A549 (cell line): ENCODE data around the gene OSCP1. TPM values are rescaled to one million over a fixed set of nuclear protein-coding genes. Genes with fewer than 3 reads are reported as not detected.
A peak's percentile ranks its signal among the peaks of the same experiment; 100 is the strongest.

ENCODE experiments used
- ATAC-seq, 2 experiments: fragments of 200-7000 bp in 1 of 2; fragments of >200 bp in 1 of 2; cut with Nextera tagmentation in 1 of 2; cut with Tn5 transposase in 1 of 2; 3 replicates each; pipeline versions ENCODE4 v1.8.0 to v1.9.1; 2018 to 2020; ENCODE audit warnings: mild to moderate bottlenecking in 1 of 2, moderate library complexity in 1 of 2
- CTCF ChIA-PET: fragments of 300-600 bp; sonication (Branson Sonifier 250); formaldehyde crosslinking; extraction: SDS; loops from one replicate; lab custom pipeline; 2021; ENCODE audit warnings: antibody characterized with exemption, inconsistent platforms; lab: Yijun Ruan, JAX
- POLR2A ChIA-PET: fragments of 350-600 bp; formaldehyde crosslinking; extraction: SDS; loops from one replicate; lab custom pipeline; 2021; ENCODE audit warnings: antibody characterized with exemption, inconsistent platforms; lab: Yijun Ruan, JAX
- DNase-seq, 2 experiments: peaks; one replicate each; pipeline versions ENCODE4 v3.0.0 to v3.0.0-alpha.2; 2011 to 2016; ENCODE audit warnings: low read depth in 1 of 2, low spot score in 1 of 2
- FAIRE-seq: peaks from 2 replicates; lab custom pipeline; 2011; peaks lifted over from hg19 to GRCh38; lab: Jason Lieb, UNC
- H3K27ac ChIP-seq, 2 experiments: fragments of >200 bp; sonication (Bioruptor Twin); formaldehyde crosslinking; 3 replicates each; pipeline ENCODE4 v1.5.1; 2016 to 2017
- H3K4me1 ChIP-seq: fragments of >200 bp; sonication (Bioruptor Twin); formaldehyde crosslinking; 3 replicates; pipeline ENCODE4 v1.6.1; 2016
- H3K4me2 ChIP-seq: fragments of >200 bp; sonication (Bioruptor Twin); formaldehyde crosslinking; 3 replicates; pipeline ENCODE4 v1.6.1; 2016
- H3K4me3 ChIP-seq: fragments of >200 bp; sonication (Bioruptor Twin); formaldehyde crosslinking; 3 replicates; pipeline ENCODE4 v1.5.1; 2016
- H3K9me3 ChIP-seq: fragments of >200 bp; sonication (Bioruptor Twin); formaldehyde crosslinking; 3 replicates; pipeline ENCODE4 v1.6.1; 2016
- BHLHE40 ChIP-seq: IDR thresholded peaks from 2 replicates; pipeline ENCODE4 v1.6.1; 2012; ENCODE audit warnings: low read depth, low read length, inconsistent platforms
- CHD2 ChIP-seq: fragments of 150-350 bp; IDR thresholded peaks from 2 replicates; pipeline ENCODE4 v1.6.1; 2014; ENCODE audit warnings: low read length; ENCODE audit not compliant: partially characterized antibody
- CHD4 ChIP-seq: fragments of 200-600 bp; sonication (generic); IDR thresholded peaks from 2 replicates; pipeline ENCODE4 v1.6.1; 2016; ENCODE audit warnings: antibody characterized with exemption, mild to moderate bottlenecking, borderline replicate concordance
- FOSB ChIP-seq: fragments of 250-450 bp; sonication (Bioruptor Pico); IDR thresholded peaks from 2 replicates; pipeline ENCODE4 v1.5.0; 2020; ENCODE audit warnings: mild to moderate bottlenecking, moderate library complexity
- FOSL2 ChIP-seq, 2 experiments: fragments of 450-650 bp in 1 of 2; fragments of >200 bp in 1 of 2; sonication (Bioruptor Twin) in 1 of 2; formaldehyde crosslinking; IDR thresholded peaks; 2 replicates each; pipeline versions ENCODE4 v1.5.0 to v1.6.1; 2016 to 2020; ENCODE audit warnings: mild to moderate bottlenecking in 1 of 2, moderate library complexity in 1 of 2
- FOXS1 ChIP-seq: fragments of 250-450 bp; sonication (Bioruptor Pico); IDR thresholded peaks from 2 replicates; pipeline ENCODE4 v1.5.0; 2020; ENCODE audit warnings: mild to moderate bottlenecking, moderate library complexity
- GATA3 ChIP-seq: IDR thresholded peaks from 2 replicates; pipeline ENCODE4 v1.6.1; 2012; ENCODE audit warnings: borderline replicate concordance
- HOXB5 ChIP-seq: fragments of 250-450 bp; sonication (Bioruptor Pico); IDR thresholded peaks from 2 replicates; pipeline ENCODE4 v1.5.0; 2020; ENCODE audit warnings: mild to moderate bottlenecking, moderate library complexity
- KDM1A ChIP-seq: fragments of 200-600 bp; sonication (generic); IDR thresholded peaks from 2 replicates; pipeline ENCODE4 v1.6.1; 2016; ENCODE audit warnings: low read depth, mild to moderate bottlenecking
- KDM5A ChIP-seq: fragments of 200-600 bp; sonication (generic); IDR thresholded peaks from 2 replicates; pipeline ENCODE4 v1.6.1; 2016; ENCODE audit warnings: antibody characterized with exemption, mild to moderate bottlenecking
- MAFK ChIP-seq: fragments of 450-650 bp; IDR thresholded peaks from 2 replicates; pipeline ENCODE4 v1.6.1; 2014; ENCODE audit not compliant: partially characterized antibody
- NR3C1 ChIP-seq: fragments of >200 bp; sonication (Bioruptor Twin); formaldehyde crosslinking; IDR thresholded peaks from 3 replicates; pipeline ENCODE4 v1.6.1; 2017
- POLR2AphosphoS2 ChIP-seq: conservative IDR thresholded peaks from 2 replicates; pipeline ENCODE4 v1.6.1; 2012; ENCODE audit warnings: low read length, improper control_type of control experiment, inconsistent platforms
- SMC3 ChIP-seq: fragments of >200 bp; sonication (Bioruptor Twin); formaldehyde crosslinking; IDR thresholded peaks from 3 replicates; pipeline ENCODE4 v1.6.1; 2018; ENCODE audit warnings: inconsistent platforms
- ZNF302 ChIP-seq: fragments of 250-450 bp; sonication (Bioruptor Pico); IDR thresholded peaks from 2 replicates; pipeline ENCODE4 v1.9.0; 2021; ENCODE audit warnings: inconsistent platforms, mild to moderate bottlenecking, moderate library complexity
- ZSCAN20 ChIP-seq: fragments of 250-450 bp; sonication (Bioruptor Pico); IDR thresholded peaks from 2 replicates; pipeline ENCODE4 v1.8.0; 2022; ENCODE audit warnings: mild to moderate bottlenecking, moderate library complexity
- WGBS: methylation state at CpG from one replicate; pipeline ENCODE4 v1.1.6; 2017; ENCODE audit errors: missing lambda C conversion rate; 5-methylcytosine and 5-hydroxymethylcytosine counted together
- polyA plus RNA-seq, 4 experiments: library from polyadenylated mRNA; depleted of rRNA in 3 of 4; stranded (reverse); fragments of >200 nt; fragmentation: RNase III in 1 of 4; extraction: RNeasy Plus Mini Kit Qiagen cat#74134 plus additional on column Dnase treatment in 1 of 4; gene quantifications; 2 replicates in 3 of 4; 3 replicates in 1 of 4; pipeline ENCODE4 v1.2.3, GENCODE V29; 2011 to 2017
- TF ChIP-seq, protein P1 (sequence below): fragments of 250-450 bp; sonication (Bioruptor Pico); IDR thresholded peaks from 2 replicates; pipeline ENCODE4 v1.5.0; 2021; ENCODE audit warnings: mild to moderate bottlenecking, moderate library complexity, borderline replicate concordance
- TF ChIP-seq, protein P2 (sequence below): fragments of 450-650 bp; IDR thresholded peaks from 2 replicates; pipeline ENCODE4 v1.6.1; 2014; ENCODE audit warnings: antibody characterized with exemption
- TF ChIP-seq, protein P3 (sequence below): IDR thresholded peaks from 2 replicates; pipeline ENCODE4 v1.6.1; 2012
- TF ChIP-seq, protein P4 (sequence below): IDR thresholded peaks from 2 replicates; pipeline ENCODE4 v1.6.1; 2012; ENCODE audit warnings: low read depth, borderline replicate concordance

Gene OSCP1
- polyA plus RNA-seq, 2 of the 4 experiments (the other 2 are of a cell fraction) = 4.6 to 6.6 TPM

DNA sequence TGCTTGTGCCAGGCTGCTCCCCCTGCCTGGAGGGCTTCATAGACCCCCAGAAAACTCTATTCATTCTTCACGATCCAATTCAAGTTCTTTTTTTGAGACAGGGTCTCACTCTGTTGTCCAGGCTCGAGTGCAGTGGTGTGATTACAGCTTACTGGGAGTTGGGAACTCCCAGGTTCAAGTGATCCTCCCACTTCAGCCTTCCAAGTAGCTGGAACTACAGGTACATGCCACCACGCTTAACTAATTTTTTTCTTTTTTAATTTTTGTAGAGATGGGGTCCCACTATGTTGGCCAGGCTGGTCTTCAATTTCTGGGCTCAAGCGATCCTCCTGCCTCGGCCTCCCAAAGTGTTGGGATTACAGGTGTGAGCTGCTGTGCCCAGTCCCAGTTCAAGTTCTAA is 68.8 kb downstream of the OSCP1 start:
- no peak for TF ChIP-seq FOXS1
- Histone ChIP-seq H3K9me3 (no peaks in the 10 kb centered on the region), H3K4me2 (no peak overlapping the region), H3K4me1 (peaks cover 14% of the 10 kb centered on the region; the same call in 2 of the 3 replicates), H3K27ac (no peak overlapping the region), H3K4me3 (no peak overlapping the region)
- CTCF ChIA-PET = interaction anchor here (0.7 to 1.1 kb wide), 3 partner anchors 32 to 51 kb away, joined by 3 to 4 read pairs (median 3); no protein-coding TSS in a partner anchor
- 90% methylated on average over 5 of the region's 5 CpGs for WGBS
- FAIRE-seq = no peak
- DNase-seq = no peak
- POLR2A ChIA-PET = no interaction called here
- ATAC-seq = no peak

DNA sequence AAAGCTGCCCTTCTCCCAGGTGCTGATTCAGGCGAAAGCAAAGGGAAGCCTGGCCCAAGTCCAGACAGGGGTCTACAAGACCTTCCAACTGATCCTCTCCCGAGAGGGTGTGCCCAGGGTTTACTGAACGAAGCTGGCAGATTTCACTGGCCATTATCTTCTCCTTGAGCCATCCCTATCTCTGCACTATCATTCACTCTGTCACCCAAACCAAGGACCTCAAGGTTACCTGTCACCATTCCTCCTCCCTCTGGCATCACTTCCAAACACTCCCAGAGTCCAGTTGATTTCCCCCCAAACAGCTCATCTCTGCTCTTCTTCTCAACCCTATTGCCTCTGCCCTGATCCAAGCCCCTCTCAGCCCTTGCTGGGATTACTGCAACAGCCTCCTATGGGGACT is 69.5 kb downstream of the OSCP1 start:
- DNase-seq = no peak
- ATAC-seq = no peak
- 88% methylated on average over 3 of the region's 3 CpGs for WGBS
- H3K4me1 ChIP-seq = peaks cover 18% of the 10 kb centered on the region; the same call in 2 of the 3 replicates
- FAIRE-seq = no peak
- H3K27ac ChIP-seq = no peak overlapping the region
- H3K4me2 ChIP-seq = no peak overlapping the region
- CTCF ChIA-PET = interaction anchor here (0.7 to 1.6 kb wide), 3 partner anchors 12 to 38 kb away, joined by 3 to 5 read pairs (median 3); no protein-coding TSS in a partner anchor
- H3K9me3 ChIP-seq = no peaks in the 10 kb centered on the region
- POLR2A ChIA-PET = no interaction called here
- TF ChIP-seq, protein P1, sequence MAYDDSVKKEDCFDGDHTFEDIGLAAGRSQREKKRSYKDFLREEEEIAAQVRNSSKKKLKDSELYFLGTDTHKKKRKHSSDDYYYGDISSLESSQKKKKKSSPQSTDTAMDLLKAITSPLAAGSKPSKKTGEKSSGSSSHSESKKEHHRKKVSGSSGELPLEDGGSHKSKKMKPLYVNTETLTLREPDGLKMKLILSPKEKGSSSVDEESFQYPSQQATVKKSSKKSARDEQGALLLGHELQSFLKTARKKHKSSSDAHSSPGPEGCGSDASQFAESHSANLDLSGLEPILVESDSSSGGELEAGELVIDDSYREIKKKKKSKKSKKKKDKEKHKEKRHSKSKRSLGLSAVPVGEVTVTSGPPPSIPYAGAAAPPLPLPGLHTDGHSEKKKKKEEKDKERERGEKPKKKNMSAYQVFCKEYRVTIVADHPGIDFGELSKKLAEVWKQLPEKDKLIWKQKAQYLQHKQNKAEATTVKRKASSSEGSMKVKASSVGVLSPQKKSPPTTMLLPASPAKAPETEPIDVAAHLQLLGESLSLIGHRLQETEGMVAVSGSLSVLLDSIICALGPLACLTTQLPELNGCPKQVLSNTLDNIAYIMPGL = no peak
- TF ChIP-seq HOXB5 (CRISPR knock-in tag) (no peak), BHLHE40 (no peak)
- TF ChIP-seq, protein P2, sequence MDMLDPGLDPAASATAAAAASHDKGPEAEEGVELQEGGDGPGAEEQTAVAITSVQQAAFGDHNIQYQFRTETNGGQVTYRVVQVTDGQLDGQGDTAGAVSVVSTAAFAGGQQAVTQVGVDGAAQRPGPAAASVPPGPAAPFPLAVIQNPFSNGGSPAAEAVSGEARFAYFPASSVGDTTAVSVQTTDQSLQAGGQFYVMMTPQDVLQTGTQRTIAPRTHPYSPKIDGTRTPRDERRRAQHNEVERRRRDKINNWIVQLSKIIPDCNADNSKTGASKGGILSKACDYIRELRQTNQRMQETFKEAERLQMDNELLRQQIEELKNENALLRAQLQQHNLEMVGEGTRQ = no peak
- H3K4me3 ChIP-seq = no peak overlapping the region

DNA sequence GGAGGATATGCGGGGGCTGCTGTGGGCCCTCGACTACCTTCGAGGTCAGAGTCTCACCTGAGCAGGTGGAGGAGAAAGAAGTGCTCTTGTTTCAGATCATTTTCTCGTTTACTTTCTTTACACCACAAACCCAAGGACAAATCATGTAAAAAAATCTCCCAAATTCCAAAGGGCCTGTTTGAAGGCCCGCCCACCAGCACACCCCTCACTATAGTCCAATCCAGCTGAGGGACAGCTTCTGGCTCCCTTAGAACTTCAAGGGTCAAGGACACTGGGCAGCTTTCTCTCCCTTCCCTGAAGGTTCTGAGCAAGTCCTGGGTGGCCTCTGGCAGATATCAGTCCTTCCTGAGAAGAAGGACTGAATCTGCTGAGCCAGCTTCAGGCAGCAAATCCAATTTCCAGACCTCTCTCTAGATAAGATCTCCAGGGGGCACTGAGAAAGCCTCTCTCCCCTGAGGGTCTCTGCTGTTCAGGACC is 70.1 kb downstream of the OSCP1 start:
- Histone ChIP-seq H3K4me3 (no peak overlapping the region), H3K4me1 (peaks cover 24% of the 10 kb centered on the region), H3K27ac (0 out of 6 replicates have a peak overlapping the region, but pooled peaks of 1 of the 2 experiments have one; percentile 6), H3K9me3 (no peaks in the 10 kb centered on the region), H3K4me2 (no peak overlapping the region)
- FAIRE-seq (no peak), ATAC-seq (no peak), DNase-seq (no peak)
- CTCF ChIA-PET = interaction anchor here (1.1 to 1.6 kb wide), 2 partner anchors 11 to 37 kb away, joined by 3 to 5 read pairs; no protein-coding TSS in a partner anchor
- TF ChIP-seq, protein P2 = no peak
- peak; percentile 2 for TF ChIP-seq MAFK
- 88% methylated on average over 5 of the region's 5 CpGs for WGBS
- POLR2A ChIA-PET = no interaction called here

DNA sequence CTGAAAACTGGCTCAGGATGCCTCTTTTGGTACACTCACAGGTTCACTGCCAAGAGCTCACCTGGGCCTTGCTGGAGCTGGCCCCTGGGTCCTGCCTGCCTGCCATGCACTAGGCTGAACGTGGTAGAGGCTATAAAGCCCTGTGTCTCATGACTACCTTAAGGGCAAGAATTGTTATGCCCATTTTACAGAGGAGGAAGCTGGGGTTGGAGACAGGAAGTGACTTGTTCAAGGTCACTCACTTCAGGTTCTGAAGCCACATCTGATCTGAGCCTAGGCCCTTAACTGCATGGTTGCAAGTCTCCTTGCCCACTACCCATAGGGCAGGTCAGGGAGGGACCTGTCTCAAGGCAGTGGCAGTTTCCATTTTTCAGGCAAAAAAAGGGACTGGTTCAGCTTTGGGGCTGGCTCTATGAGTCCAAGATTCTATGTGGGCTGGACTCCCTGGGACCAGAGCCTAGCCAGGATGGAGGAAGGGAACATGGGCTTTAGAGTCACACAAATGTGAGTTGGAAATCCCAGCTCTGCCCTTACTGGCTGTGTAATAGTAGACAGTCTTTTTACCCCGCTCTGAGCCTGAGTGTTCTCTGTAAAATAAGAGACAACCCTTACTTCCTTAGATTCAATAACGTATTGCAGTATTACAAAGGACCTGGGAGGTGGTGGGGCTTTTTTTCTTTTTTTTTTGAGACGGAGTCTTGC is 72.3 kb downstream of the OSCP1 start:
- Histone ChIP-seq H3K4me3 (no peak overlapping the region), H3K9me3 (no peaks in the 10 kb centered on the region), H3K27ac (peak overlapping the region in 1 of 2 experiments; percentile 47; a peak in 1 of 6 replicates), H3K4me1 (peaks cover 28% of the 10 kb centered on the region), H3K4me2 (no peak overlapping the region)
- ChIA-PET CTCF (interaction anchor here (0.6 to 2.3 kb wide), 4 partner anchors 9 to 159 kb away, joined by 3 to 12 read pairs (median 5); no protein-coding TSS in a partner anchor), POLR2A (no interaction called here)
- no peak for ATAC-seq
- no peak for DNase-seq
- 90% methylated on average over 3 of the region's 4 CpGs for WGBS
- FAIRE-seq = no peak
- no peak for TF ChIP-seq FOSB
- TF ChIP-seq ZNF302 (CRISPR knock-in tag) = no peak
- TF ChIP-seq ZSCAN20 (CRISPR knock-in tag) = no peak
- no peak for TF ChIP-seq SMC3
- no peak for TF ChIP-seq GATA3
- no peak for TF ChIP-seq NR3C1
- TF ChIP-seq CHD4 = no peak
- TF ChIP-seq, protein P3, sequence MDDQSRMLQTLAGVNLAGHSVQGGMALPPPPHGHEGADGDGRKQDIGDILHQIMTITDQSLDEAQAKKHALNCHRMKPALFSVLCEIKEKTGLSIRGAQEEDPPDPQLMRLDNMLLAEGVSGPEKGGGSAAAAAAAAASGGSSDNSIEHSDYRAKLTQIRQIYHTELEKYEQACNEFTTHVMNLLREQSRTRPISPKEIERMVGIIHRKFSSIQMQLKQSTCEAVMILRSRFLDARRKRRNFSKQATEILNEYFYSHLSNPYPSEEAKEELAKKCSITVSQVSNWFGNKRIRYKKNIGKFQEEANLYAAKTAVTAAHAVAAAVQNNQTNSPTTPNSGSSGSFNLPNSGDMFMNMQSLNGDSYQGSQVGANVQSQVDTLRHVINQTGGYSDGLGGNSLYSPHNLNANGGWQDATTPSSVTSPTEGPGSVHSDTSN = no peak
- TF ChIP-seq KDM1A = no peak
- no peak for TF ChIP-seq FOSL2 (IDR thresholded peaks at IDR 0.05)
- no peak for TF ChIP-seq FOSL2 (CRISPR knock-in tag; IDR thresholded peaks at IDR 0.05)
- TF ChIP-seq KDM5A = no peak
- TF ChIP-seq POLR2AphosphoS2 = no peak
- TF ChIP-seq, protein P4, sequence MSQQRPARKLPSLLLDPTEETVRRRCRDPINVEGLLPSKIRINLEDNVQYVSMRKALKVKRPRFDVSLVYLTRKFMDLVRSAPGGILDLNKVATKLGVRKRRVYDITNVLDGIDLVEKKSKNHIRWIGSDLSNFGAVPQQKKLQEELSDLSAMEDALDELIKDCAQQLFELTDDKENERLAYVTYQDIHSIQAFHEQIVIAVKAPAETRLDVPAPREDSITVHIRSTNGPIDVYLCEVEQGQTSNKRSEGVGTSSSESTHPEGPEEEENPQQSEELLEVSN = no peak
- no peak for TF ChIP-seq CHD2
